ENCODE data around the gene MGAT4B.

MGAT4B gene

DNA sequence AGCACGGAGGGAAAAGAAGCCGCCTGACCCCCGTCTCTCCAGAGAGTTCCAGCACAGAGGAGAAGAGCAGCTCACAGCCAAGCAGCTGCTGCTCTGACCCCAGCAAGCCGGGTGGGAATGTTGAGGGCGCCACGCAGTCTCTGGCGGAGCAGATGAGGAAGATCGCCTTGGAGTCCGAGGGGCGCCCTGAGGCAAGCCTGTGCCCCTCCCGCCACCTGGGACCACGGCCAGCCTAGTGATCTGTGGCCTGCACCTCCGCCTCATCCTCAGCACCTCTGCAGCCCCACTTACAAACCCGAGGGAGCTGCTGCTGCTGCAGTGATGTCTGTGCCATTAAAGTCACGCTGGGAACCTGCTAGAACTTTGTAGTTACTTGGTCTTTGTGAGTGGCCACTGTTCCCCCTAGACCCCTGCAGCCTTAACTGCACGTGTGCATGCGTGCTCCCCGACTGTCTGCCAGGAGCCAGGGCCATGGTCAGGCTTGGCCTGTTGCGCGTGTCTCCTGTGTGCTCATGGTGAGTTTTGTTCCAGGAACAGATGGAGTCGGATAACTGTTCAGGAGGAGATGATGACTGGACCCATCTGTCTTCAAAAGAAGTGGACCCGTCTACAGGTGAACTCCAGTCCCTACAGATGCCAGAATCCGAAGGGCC lies 26.5 kb upstream of the MGAT4B start:
- Histone ChIP-seq H3K4me3 (ENCODE audit: low read depth, low read length) (no peak overlapping the region), H3K27me3 (ENCODE audit: insufficient read depth, low read length) (no peaks in the 10 kb centered on the region), H3K14ac (ENCODE audit: low read length) (no peak overlapping the region), H3K18ac (ENCODE audit: low read length) (no peak overlapping the region), H3K79me1 (ENCODE audit: low read length) (no peaks in the 10 kb centered on the region), H4K8ac (ENCODE audit: low read depth, low read length) (no peak overlapping the region), H3K4me2 (ENCODE audit: low read length) (no peak overlapping the region), H2AK5ac (ENCODE audit: low read length) (no peak overlapping the region), H3K27ac (ENCODE audit: low read depth, low read length) (no peak overlapping the region), H3K4ac (ENCODE audit: low read depth, low read length) (no peak overlapping the region), H4K91ac (ENCODE audit: low read depth, low read length) (no peak overlapping the region), H3K36me3 (ENCODE audit: control insufficient read depth in 1 of 2, insufficient read depth in 2 of 2, low read length in 2 of 2) (peaks cover 64 to 70% of the 10 kb centered on the region in 2 experiments), H3K79me2 (ENCODE audit: control insufficient read depth, insufficient read depth, low read length, poor library complexity) (no peaks in the 10 kb centered on the region), H2BK5ac (ENCODE audit: low read depth, low read length, poor library complexity) (no peak overlapping the region), H3K4me1 (ENCODE audit: control insufficient read depth in 1 of 2, insufficient read depth in 2 of 2, low read length in 2 of 2) (no peaks in the 10 kb centered on the region), H2AFZ (ENCODE audit: insufficient read depth, low read length, poor library complexity) (no peak overlapping the region), H3K9me3 (ENCODE audit: insufficient read depth, low read depth, low read length) (peaks cover 6% of the 10 kb centered on the region), H2BK120ac (ENCODE audit: insufficient read depth, low read length, poor library complexity) (no peak overlapping the region), H3K9ac (ENCODE audit: low read length) (no peak overlapping the region), H2BK12ac (ENCODE audit: low read length) (no peak overlapping the region), H4K12ac (ENCODE audit: low read depth, low read length) (no peak overlapping the region), H3K23ac (ENCODE audit: low read length) (no peak overlapping the region)
- WGBS (ENCODE audit: extremely low coverage, insufficient coverage, insufficient read length) = no CpG with 5 or more reads among the region's 23 CpGs
- DNase-seq = no peak

DNA sequence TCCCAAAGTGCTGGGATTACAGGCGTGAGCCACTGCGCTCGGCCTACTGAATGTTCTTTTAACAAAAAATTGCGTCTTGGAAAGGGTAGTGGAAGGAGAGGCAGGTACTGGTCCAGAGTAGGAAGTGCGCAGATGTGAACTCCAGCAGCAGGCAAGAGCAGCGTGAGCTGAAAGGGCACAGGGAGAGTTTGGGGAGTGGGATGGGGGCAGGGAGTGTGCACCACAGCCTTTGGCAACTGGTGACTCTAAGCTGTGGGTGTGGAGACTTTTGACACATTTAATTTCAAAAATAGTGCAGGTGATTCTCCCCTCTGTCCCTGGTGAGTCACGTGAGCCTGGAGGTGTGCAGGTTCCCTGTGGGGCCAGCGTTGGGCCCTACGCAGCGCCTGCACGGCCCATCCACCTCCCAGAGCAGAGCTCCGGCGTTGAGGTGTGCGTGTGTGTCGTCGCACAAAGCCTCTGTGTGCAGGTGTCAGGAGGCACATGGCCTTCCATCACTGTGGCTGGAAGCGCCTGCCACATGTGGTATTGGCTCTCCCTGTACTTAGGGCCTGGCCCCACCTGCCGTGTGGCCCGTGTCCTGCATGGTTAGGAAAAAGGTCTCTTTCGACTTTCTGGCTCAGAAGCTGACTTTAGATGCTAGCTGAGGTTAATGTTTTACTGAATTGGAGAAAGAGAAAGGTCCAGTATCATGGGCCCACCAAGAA lies 25.5 kb upstream of the MGAT4B start:
- Histone ChIP-seq H3K4me2 (ENCODE audit: low read length) (no peak overlapping the region), H4K91ac (ENCODE audit: low read depth, low read length) (no peak overlapping the region), H3K27ac (ENCODE audit: low read depth, low read length) (no peak overlapping the region), H3K18ac (ENCODE audit: low read length) (no peak overlapping the region), H2AK5ac (ENCODE audit: low read length) (no peak overlapping the region), H2BK120ac (ENCODE audit: insufficient read depth, low read length, poor library complexity) (no peak overlapping the region), H3K27me3 (ENCODE audit: insufficient read depth, low read length) (no peaks in the 10 kb centered on the region), H3K79me1 (ENCODE audit: low read length) (no peaks in the 10 kb centered on the region), H3K4me1 (ENCODE audit: control insufficient read depth in 1 of 2, insufficient read depth in 2 of 2, low read length in 2 of 2) (no peaks in the 10 kb centered on the region), H2BK12ac (ENCODE audit: low read length) (no peak overlapping the region), H4K12ac (ENCODE audit: low read depth, low read length) (no peak overlapping the region), H3K4ac (ENCODE audit: low read depth, low read length) (no peak overlapping the region), H3K23ac (ENCODE audit: low read length) (no peak overlapping the region), H3K36me3 (ENCODE audit: control insufficient read depth in 1 of 2, insufficient read depth in 2 of 2, low read length in 2 of 2) (peaks cover 59 to 67% of the 10 kb centered on the region in 2 experiments), H2BK5ac (ENCODE audit: low read depth, low read length, poor library complexity) (no peak overlapping the region), H3K14ac (ENCODE audit: low read length) (no peak overlapping the region), H3K9me3 (ENCODE audit: insufficient read depth, low read depth, low read length) (peaks cover 8% of the 10 kb centered on the region), H3K9ac (ENCODE audit: low read length) (no peak overlapping the region), H4K8ac (ENCODE audit: low read depth, low read length) (no peak overlapping the region), H3K79me2 (ENCODE audit: control insufficient read depth, insufficient read depth, low read length, poor library complexity) (no peaks in the 10 kb centered on the region), H3K4me3 (ENCODE audit: low read depth, low read length) (no peak overlapping the region), H2AFZ (ENCODE audit: insufficient read depth, low read length, poor library complexity) (no peak overlapping the region)
- peak in 1 of 2 donors; percentile 31 for DNase-seq
- no CpG with 5 or more reads among the region's 20 CpGs for WGBS (ENCODE audit: extremely low coverage, insufficient coverage, insufficient read length)

DNA sequence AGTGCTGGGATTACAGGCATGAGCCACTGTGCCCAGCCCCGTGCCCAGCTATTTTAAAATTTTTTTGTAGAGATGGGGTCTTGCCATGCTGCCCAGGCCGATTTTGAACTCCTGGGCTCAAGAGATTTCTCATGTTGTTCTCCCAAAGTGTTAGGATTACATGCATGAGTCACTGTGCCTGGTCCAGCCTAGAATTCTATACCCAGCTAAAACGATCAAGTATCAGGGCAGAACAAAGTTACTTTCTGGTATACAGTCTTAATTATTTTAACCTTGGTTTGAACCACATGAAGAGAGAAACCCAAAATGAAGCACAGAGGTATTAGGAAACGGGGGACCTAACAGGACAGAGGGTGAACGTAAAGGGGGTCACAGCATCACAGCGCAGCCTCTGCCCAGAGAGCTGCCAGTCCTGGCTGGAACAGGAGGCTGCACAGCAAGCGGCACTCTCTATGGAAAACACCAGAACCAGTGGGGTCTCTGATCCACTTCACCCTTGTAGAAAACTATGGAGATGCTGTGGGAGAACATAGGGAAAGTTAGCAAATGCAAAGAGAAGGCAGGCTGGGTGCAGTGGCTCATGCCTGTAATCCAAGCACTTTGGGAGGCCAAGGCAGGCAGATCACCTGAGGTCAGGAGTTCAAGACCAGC lies 24.3 kb upstream of the MGAT4B start:
- H2BK12ac ChIP-seq (ENCODE audit: low read length) = no peak overlapping the region
- no peak overlapping the region for H3K4ac ChIP-seq (ENCODE audit: low read depth, low read length)
- DNase-seq = peak in 1 of 2 donors; percentile 2
- no peak overlapping the region for H3K18ac ChIP-seq (ENCODE audit: low read length)
- H3K79me2 ChIP-seq (ENCODE audit: control insufficient read depth, insufficient read depth, low read length, poor library complexity) = no peaks in the 10 kb centered on the region
- H3K4me2 ChIP-seq (ENCODE audit: low read length) = no peak overlapping the region
- no peaks in the 10 kb centered on the region for H3K4me1 ChIP-seq (ENCODE audit: control insufficient read depth in 1 of 2, insufficient read depth in 2 of 2, low read length in 2 of 2)
- H3K9me3 ChIP-seq (ENCODE audit: insufficient read depth, low read depth, low read length) = peaks cover 8% of the 10 kb centered on the region
- H2BK5ac ChIP-seq (ENCODE audit: low read depth, low read length, poor library complexity) = no peak overlapping the region
- no peak overlapping the region for H3K14ac ChIP-seq (ENCODE audit: low read length)
- no CpG with 5 or more reads among the region's 7 CpGs for WGBS (ENCODE audit: extremely low coverage, insufficient coverage, insufficient read length)
- H4K8ac ChIP-seq (ENCODE audit: low read depth, low read length) = no peak overlapping the region
- no peak overlapping the region for H3K9ac ChIP-seq (ENCODE audit: low read length)
- no peak overlapping the region for H2AFZ ChIP-seq (ENCODE audit: insufficient read depth, low read length, poor library complexity)
- H2AK5ac ChIP-seq (ENCODE audit: low read length) = no peak overlapping the region
- H3K79me1 ChIP-seq (ENCODE audit: low read length) = no peaks in the 10 kb centered on the region
- H3K23ac ChIP-seq (ENCODE audit: low read length) = no peak overlapping the region
- no peaks in the 10 kb centered on the region for H3K27me3 ChIP-seq (ENCODE audit: insufficient read depth, low read length)
- H4K12ac ChIP-seq (ENCODE audit: low read depth, low read length) = no peak overlapping the region
- no peak overlapping the region for H2BK120ac ChIP-seq (ENCODE audit: insufficient read depth, low read length, poor library complexity)
- H3K27ac ChIP-seq (ENCODE audit: low read depth, low read length) = no peak overlapping the region
- no peak overlapping the region for H4K91ac ChIP-seq (ENCODE audit: low read depth, low read length)
- no peak overlapping the region for H3K4me3 ChIP-seq (ENCODE audit: low read depth, low read length)
- peaks cover 58 to 68% of the 10 kb centered on the region in 2 experiments for H3K36me3 ChIP-seq (ENCODE audit: control insufficient read depth in 1 of 2, insufficient read depth in 2 of 2, low read length in 2 of 2)

DNA sequence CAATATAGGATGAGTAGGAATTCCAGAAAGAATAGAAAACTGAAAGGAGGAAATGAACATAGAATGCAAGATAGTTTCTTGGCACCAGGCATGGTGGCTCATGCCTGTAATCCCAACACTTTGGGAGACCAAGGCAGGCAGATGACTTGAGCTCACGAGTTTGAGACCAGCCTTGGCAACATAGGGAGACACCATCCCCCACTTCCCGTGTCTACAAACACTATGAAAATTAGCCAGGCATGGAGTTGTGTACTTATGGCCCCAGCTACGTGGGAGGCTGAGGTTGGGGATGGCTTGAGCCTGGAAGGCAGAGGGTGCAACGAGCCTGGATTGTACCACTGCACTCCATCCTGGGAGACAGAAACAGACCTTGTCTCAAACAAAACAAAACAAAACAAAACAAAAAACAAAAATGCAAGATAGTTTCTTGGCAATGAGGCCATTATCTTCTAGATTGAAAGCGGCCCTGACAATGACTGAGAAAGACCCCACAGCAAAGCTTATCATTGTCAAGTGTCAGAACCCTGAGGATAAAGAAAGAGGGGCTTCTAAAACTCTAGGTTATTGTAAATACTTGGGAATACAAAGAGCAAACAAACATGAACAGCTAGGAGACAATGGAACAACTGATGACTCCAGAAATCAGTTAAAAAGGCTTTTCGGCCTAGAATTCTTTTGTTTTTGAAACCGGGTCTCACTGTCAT lies 23.2 kb upstream of the MGAT4B start:
- no peak overlapping the region for H3K27ac ChIP-seq (ENCODE audit: low read depth, low read length)
- no CpG with 5 or more reads among the region's 7 CpGs for WGBS (ENCODE audit: extremely low coverage, insufficient coverage, insufficient read length)

More for the DNA sequence above, 23.2 kb upstream of the MGAT4B start:
- Histone ChIP-seq H2AK5ac (ENCODE audit: low read length) (no peak overlapping the region), H2BK5ac (ENCODE audit: low read depth, low read length, poor library complexity) (no peak overlapping the region), H3K9me3 (ENCODE audit: insufficient read depth, low read depth, low read length) (peaks cover 8% of the 10 kb centered on the region), H3K79me1 (ENCODE audit: low read length) (no peaks in the 10 kb centered on the region), H3K14ac (ENCODE audit: low read length) (no peak overlapping the region), H2AFZ (ENCODE audit: insufficient read depth, low read length, poor library complexity) (no peak overlapping the region), H3K79me2 (ENCODE audit: control insufficient read depth, insufficient read depth, low read length, poor library complexity) (no peaks in the 10 kb centered on the region), H4K12ac (ENCODE audit: low read depth, low read length) (no peak overlapping the region), H3K18ac (ENCODE audit: low read length) (no peak overlapping the region), H3K4ac (ENCODE audit: low read depth, low read length) (no peak overlapping the region), H4K8ac (ENCODE audit: low read depth, low read length) (no peak overlapping the region), H3K36me3 (ENCODE audit: control insufficient read depth in 1 of 2, insufficient read depth in 2 of 2, low read length in 2 of 2) (peaks cover 66 to 77% of the 10 kb centered on the region in 2 experiments), H3K23ac (ENCODE audit: low read length) (no peak overlapping the region), H3K4me2 (ENCODE audit: low read length) (no peak overlapping the region), H4K91ac (ENCODE audit: low read depth, low read length) (no peak overlapping the region), H3K4me1 (ENCODE audit: control insufficient read depth in 1 of 2, insufficient read depth in 2 of 2, low read length in 2 of 2) (no peaks in the 10 kb centered on the region), H3K9ac (ENCODE audit: low read length) (no peak overlapping the region), H2BK120ac (ENCODE audit: insufficient read depth, low read length, poor library complexity) (no peak overlapping the region), H3K27me3 (ENCODE audit: insufficient read depth, low read length) (no peaks in the 10 kb centered on the region), H3K4me3 (ENCODE audit: low read depth, low read length) (no peak overlapping the region), H2BK12ac (ENCODE audit: low read length) (no peak overlapping the region)
- DNase-seq = peak in 1 of 2 donors; percentile 2

Data from trophoblast cell (in vitro differentiated cells and primary cell).